Immature natural killer cell (primary cell): Measurements from ENCODE around the gene MFRP. TPM values are rescaled to one million over a fixed set of nuclear protein-coding genes. Genes with fewer than 3 reads are reported as not detected.

Experiments used
- DNase-seq, 3 donors: peaks; one replicate each; pipeline ENCODE4 v3.0.0; 2022; ENCODE audit warnings: mixed read lengths in 1 of 3
- H3K27ac Mint-ChIP-seq, 6 donors: one replicate each; pipeline ENCODE4 v1.8.0; 2020; ENCODE audit warnings: mixed read lengths in 6 of 6, mild to moderate bottlenecking in 5 of 6, inconsistent platforms in 4 of 6, moderate library complexity in 3 of 6
- H3K27me3 Mint-ChIP-seq, 3 donors: one replicate each; pipeline ENCODE4 v1.8.0; 2020 to 2021; ENCODE audit warnings: low read depth in 3 of 3, mild to moderate bottlenecking in 3 of 3, mixed read lengths in 3 of 3, moderate library complexity in 3 of 3, inconsistent platforms in 1 of 3
- H3K36me3 Mint-ChIP-seq, 3 donors: one replicate each; pipeline ENCODE4 v1.8.0; 2020; ENCODE audit warnings: mixed read lengths in 3 of 3, inconsistent platforms in 2 of 3, mild to moderate bottlenecking in 2 of 3
- H3K4me1 Mint-ChIP-seq, 2 donors: one replicate each; pipeline ENCODE4 v1.8.0; 2020; ENCODE audit warnings: inconsistent platforms in 2 of 2, mild to moderate bottlenecking in 2 of 2, mixed read lengths in 2 of 2, moderate library complexity in 1 of 2
- H3K4me3 Mint-ChIP-seq, 5 donors: one replicate each; pipeline ENCODE4 v1.8.0; 2020; ENCODE audit warnings: mild to moderate bottlenecking in 5 of 5, mixed read lengths in 5 of 5, inconsistent platforms in 3 of 5, moderate library complexity in 3 of 5
- H3K9me3 Mint-ChIP-seq, 6 donors: one replicate each; pipeline ENCODE4 v1.8.0; 2020; ENCODE audit warnings: mild to moderate bottlenecking in 6 of 6, mixed read lengths in 6 of 6, inconsistent platforms in 4 of 6, moderate library complexity in 3 of 6
- polyA plus RNA-seq, 3 donors: library from polyadenylated mRNA; unstranded; fragments of 300-500 nt; fragmentation: Illumina TruSeq; gene quantifications; one replicate each; pipeline ENCODE4 v1.2.3, GENCODE V29; 2021

MFRP gene
- polyA plus RNA-seq, 3 donors from 2014 or later: not detected

- H3K27me3 Mint-ChIP-seq: peaks cover 5 to 7% (median 5%) of the 10 kb centered on the region in 3 donors
- H3K4me3 Mint-ChIP-seq: no peak overlapping the region
- DNase-seq: no peak
- H3K27ac Mint-ChIP-seq: no peak overlapping the region
- H3K4me1 Mint-ChIP-seq: peaks cover 9% of the 10 kb centered on the region in 2 donors
- no peaks in the 10 kb centered on the region for H3K36me3 Mint-ChIP-seq
- H3K9me3 Mint-ChIP-seq: no peaks in the 10 kb centered on the region
Measured at GRCh38 chr11:119377112-119377901, 30.8 kb upstream of the MFRP start.

GRCh38 chr11:119376197-119376847 is 29.8 kb upstream of the MFRP start:
- DNase-seq: no peak
- Mint-ChIP-seq H3K27ac (no peak overlapping the region), H3K9me3 (no peaks in the 10 kb centered on the region), H3K4me3 (no peak overlapping the region), H3K4me1 (peaks cover 9% of the 10 kb centered on the region in 2 donors), H3K36me3 (no peaks in the 10 kb centered on the region), H3K27me3 (peaks cover 0 to 3% (median 3%) of the 10 kb centered on the region in 3 donors)

- Mint-ChIP-seq H3K36me3 (no peaks in the 10 kb centered on the region), H3K27ac (no peak overlapping the region), H3K27me3 (no peaks in the 10 kb centered on the region), H3K4me3 (no peak overlapping the region), H3K9me3 (no peaks in the 10 kb centered on the region), H3K4me1 (peaks cover 4 to 9% of the 10 kb centered on the region in 2 donors)
- DNase-seq: no peak
Measured at GRCh38 chr11:119375337-119376196, 29.1 kb upstream of the MFRP start.

GRCh38 chr11:119374632-119375336 is 28.3 kb upstream of the MFRP start:
- no peak for DNase-seq
- Mint-ChIP-seq H3K4me3 (no peak overlapping the region), H3K27ac (no peak overlapping the region), H3K9me3 (no peaks in the 10 kb centered on the region), H3K27me3 (peaks cover 0 to 4% (median 2%) of the 10 kb centered on the region in 3 donors), H3K4me1 (peaks cover 4 to 9% of the 10 kb centered on the region in 2 donors), H3K36me3 (no peaks in the 10 kb centered on the region)

GRCh38 chr11:119373921-119374631 is 27.6 kb upstream of the MFRP start:
- peaks cover 2 to 4% (median 2%) of the 10 kb centered on the region in 3 donors for H3K27me3 Mint-ChIP-seq
- H3K27ac Mint-ChIP-seq: peak overlapping the region in 1 of 6 donors; percentile 11
- H3K9me3 Mint-ChIP-seq: no peaks in the 10 kb centered on the region
- peak in 2 of 3 donors; percentile 24 to 25 for DNase-seq
- H3K4me1 Mint-ChIP-seq: peaks cover 4 to 9% of the 10 kb centered on the region in 2 donors
- no peaks in the 10 kb centered on the region for H3K36me3 Mint-ChIP-seq
- no peak overlapping the region for H3K4me3 Mint-ChIP-seq

GRCh38 chr11:119373059-119373920 is 26.8 kb upstream of the MFRP start:
- Mint-ChIP-seq H3K36me3 (no peaks in the 10 kb centered on the region), H3K27ac (no peak overlapping the region), H3K27me3 (peaks cover 2 to 4% (median 2%) of the 10 kb centered on the region in 3 donors), H3K4me3 (no peak overlapping the region), H3K4me1 (peaks cover 4 to 9% of the 10 kb centered on the region in 2 donors), H3K9me3 (no peaks in the 10 kb centered on the region)
- no peak for DNase-seq

GRCh38 chr11:119372260-119373058 is 26.0 kb upstream of the MFRP start:
- no peak overlapping the region for H3K4me3 Mint-ChIP-seq
- H3K9me3 Mint-ChIP-seq: no peaks in the 10 kb centered on the region
- no peak for DNase-seq
- H3K36me3 Mint-ChIP-seq: no peaks in the 10 kb centered on the region
- H3K27ac Mint-ChIP-seq: no peak overlapping the region
- H3K4me1 Mint-ChIP-seq: peaks cover 4 to 9% of the 10 kb centered on the region in 2 donors
- H3K27me3 Mint-ChIP-seq: peaks cover 2 to 6% (median 4%) of the 10 kb centered on the region in 3 donors

GRCh38 chr11:119371778-119372182 is 25.3 kb upstream of the MFRP start:
- H3K4me3 Mint-ChIP-seq: no peak overlapping the region
- no peaks in the 10 kb centered on the region for H3K36me3 Mint-ChIP-seq
- H3K27me3 Mint-ChIP-seq: peaks cover 2 to 6% (median 4%) of the 10 kb centered on the region in 3 donors
- no peaks in the 10 kb centered on the region for H3K9me3 Mint-ChIP-seq
- no peak for DNase-seq
- H3K27ac Mint-ChIP-seq: no peak overlapping the region
- peaks cover 4 to 9% of the 10 kb centered on the region in 2 donors for H3K4me1 Mint-ChIP-seq

GRCh38 chr11:119371067-119371601 is 24.6 kb upstream of the MFRP start:
- no peak overlapping the region for H3K27ac Mint-ChIP-seq
- H3K27me3 Mint-ChIP-seq: peaks cover 6 to 12% (median 10%) of the 10 kb centered on the region in 3 donors
- H3K4me1 Mint-ChIP-seq: peaks cover 4 to 9% of the 10 kb centered on the region in 2 donors
- no peaks in the 10 kb centered on the region for H3K36me3 Mint-ChIP-seq
- H3K9me3 Mint-ChIP-seq: no peaks in the 10 kb centered on the region
- no peak overlapping the region for H3K4me3 Mint-ChIP-seq
- DNase-seq: no peak

GRCh38 chr11:119370486-119371046 is 24.1 kb upstream of the MFRP start:
- Mint-ChIP-seq H3K9me3 (no peaks in the 10 kb centered on the region), H3K27me3 (peaks cover 7 to 13% (median 12%) of the 10 kb centered on the region in 3 donors), H3K4me1 (peaks cover 4 to 9% of the 10 kb centered on the region in 2 donors), H3K4me3 (no peak overlapping the region), H3K27ac (no peak overlapping the region), H3K36me3 (no peaks in the 10 kb centered on the region)
- peak in 1 of 3 donors; percentile 29 for DNase-seq
